ENCODE measurements around the gene SYT7. TPM values are rescaled to one million over a fixed set of nuclear protein-coding genes. Genes with fewer than 3 reads are reported as not detected.

The SYT7 gene
- total RNA-seq, 1 donor from 2014 or later: 0.09 TPM

DNA sequence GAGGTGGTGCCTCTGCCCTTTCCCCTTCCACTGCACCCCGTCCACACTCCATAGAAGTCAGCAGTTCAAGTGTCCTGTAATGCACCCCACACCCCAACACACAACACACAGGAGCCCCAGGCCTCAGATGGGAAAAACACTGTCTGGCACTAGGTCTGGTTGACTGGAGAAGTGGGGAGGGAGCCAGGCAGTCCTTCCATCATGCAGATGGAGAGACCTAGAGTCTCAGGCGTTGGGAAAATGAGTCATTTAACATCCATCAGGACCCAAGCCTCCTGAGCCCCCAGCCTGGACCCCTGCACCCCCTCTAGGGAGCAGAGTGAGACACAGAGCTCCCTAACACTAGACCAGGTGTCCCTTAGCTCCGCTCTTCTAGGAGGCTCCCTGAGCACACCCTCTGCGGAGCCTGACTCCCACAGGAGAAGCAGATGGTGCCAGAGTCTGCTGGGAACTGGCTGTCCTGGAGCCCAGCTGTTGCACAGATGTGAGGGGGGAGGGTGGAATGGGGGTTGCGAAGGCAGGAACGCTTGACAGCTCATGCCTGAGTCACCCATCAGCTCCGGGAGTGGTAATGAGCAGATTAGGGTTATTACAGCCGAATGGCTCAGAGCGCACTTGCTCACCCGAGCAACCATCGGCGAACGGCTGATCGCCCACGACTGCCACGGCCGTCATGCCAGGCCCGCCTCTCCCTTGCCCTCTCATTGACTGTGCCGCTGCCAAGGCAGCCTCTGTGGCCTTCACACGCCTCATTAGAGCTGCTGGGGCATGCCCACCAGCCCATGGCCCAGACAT, 22.1 kb upstream of the SYT7 start:
- intact Hi-C loops (cut with micrococcal nuclease): no loop called here
- no peak for DNase-seq (ENCODE audit: low spot score)
- Mint-ChIP-seq H3K9me3 (no peaks in the 10 kb centered on the region), H3K4me1 (ENCODE audit: low read depth) (no peaks in the 10 kb centered on the region), H3K27me3 (ENCODE audit: low read depth) (peaks cover 4% of the 10 kb centered on the region), H3K36me3 (ENCODE audit: low read depth) (no peaks in the 10 kb centered on the region), H3K27ac (no peak overlapping the region), H3K4me3 (ENCODE audit: low read depth) (no peak overlapping the region)

DNA sequence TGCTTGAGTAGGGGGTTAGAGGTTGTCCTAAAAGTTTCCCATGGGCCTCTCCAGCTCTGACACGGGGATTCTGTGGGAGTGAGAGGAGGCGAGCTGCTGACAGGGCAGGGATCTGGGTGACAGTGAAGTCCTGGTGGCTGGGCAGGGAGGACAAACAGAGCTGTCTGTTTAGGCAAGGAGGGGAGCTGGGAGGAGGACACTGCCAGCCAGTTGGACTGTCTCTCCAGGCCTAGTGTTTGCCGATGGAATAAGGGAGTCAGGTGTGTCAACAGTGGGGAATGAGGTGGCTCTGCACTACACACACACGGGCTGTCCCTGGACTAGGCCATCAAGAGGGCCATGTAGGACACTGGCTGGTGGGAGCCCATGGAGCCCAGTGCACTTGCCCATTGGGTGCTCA, 20.6 kb upstream of the SYT7 start:
- DNase-seq (ENCODE audit: low spot score): no peak
- Mint-ChIP-seq H3K4me1 (ENCODE audit: low read depth) (no peaks in the 10 kb centered on the region), H3K9me3 (no peaks in the 10 kb centered on the region), H3K4me3 (ENCODE audit: low read depth) (no peak overlapping the region), H3K27ac (no peak overlapping the region), H3K27me3 (ENCODE audit: low read depth) (peaks cover 2% of the 10 kb centered on the region), H3K36me3 (ENCODE audit: low read depth) (no peaks in the 10 kb centered on the region)
- intact Hi-C loops (cut with micrococcal nuclease): no loop called here

GRCh38 chr11:61599968-61600710, 19.3 kb upstream of the SYT7 start:
- DNase-seq (ENCODE audit: low spot score): no peak
- Mint-ChIP-seq H3K36me3 (ENCODE audit: low read depth) (no peaks in the 10 kb centered on the region), H3K27me3 (ENCODE audit: low read depth) (peaks cover 2% of the 10 kb centered on the region), H3K4me1 (ENCODE audit: low read depth) (no peaks in the 10 kb centered on the region), H3K9me3 (no peaks in the 10 kb centered on the region), H3K27ac (no peak overlapping the region), H3K4me3 (ENCODE audit: low read depth) (no peak overlapping the region)
- intact Hi-C loops (cut with micrococcal nuclease): no loop called here

DNA sequence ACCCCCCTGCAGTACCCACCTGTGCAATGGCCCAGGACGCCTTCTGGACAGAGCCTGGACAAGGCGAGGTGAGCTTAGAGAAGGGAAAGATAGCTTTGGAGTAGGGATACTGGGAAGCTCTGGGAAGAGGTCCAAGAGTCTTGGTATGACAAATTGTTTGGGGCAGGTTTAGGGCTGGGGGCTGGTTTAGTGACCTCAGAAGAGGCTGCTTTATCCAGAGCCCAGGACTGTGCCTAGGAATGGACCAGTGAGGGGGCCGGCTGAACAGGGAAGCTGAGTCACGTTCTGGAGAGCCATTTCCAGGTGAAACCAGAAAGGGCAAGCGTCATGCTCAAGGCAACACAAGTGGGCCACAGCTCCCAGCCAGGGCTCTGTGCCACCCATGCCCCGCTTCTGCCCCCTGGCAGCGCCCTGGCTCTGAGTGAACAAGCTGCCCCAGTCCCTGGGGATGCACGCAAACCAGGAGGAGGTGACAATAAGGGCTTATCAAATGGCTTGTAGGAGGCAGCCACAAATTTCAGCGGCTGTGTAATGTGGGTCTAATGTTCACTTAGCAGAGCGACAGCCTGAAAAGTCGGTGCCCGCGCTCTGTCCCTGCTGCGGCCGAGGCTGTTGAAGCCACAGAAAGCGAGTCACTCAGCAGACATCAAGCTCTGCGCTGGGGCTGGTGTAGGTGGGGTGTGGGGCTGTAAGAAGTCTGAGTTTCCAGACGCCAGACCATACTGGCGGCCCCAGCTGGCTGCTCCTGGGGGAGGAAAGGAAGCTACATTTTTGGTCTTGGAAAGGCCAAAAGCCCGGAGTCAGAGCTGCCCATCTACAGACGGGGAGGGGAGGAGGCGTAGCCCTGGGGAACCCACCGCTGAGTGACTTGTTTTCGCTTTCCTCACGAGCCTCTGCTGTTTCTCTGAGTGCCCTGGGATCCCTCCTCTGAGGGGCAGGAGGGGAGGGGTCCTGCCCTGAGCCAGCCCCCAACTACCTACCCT, 18.3 kb upstream of the SYT7 start:
- Mint-ChIP-seq H3K4me1 (ENCODE audit: low read depth) (no peaks in the 10 kb centered on the region), H3K36me3 (ENCODE audit: low read depth) (no peaks in the 10 kb centered on the region)

DNA sequence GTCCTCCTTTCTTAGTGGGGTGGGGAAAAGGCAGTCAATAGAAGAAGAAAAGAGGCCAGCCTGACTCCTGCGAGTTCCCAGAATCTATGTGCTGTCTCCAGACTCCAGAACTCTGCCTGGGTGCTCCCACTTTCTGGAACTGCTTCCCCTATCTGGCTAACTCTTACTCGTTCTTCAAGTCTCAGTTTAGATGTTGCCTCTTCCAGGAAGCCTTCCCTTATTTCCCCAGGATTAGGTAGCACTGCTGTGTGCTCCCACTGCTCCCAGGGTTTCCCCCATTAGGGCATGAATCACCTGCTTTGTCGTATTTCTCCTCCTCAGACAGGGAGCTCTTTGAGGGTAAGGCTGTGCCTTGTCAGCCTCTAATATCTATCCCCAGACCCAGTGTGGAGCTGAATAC, 17.5 kb upstream of the SYT7 start:
- Mint-ChIP-seq H3K27ac (no peak overlapping the region), H3K27me3 (ENCODE audit: low read depth) (peaks cover 6% of the 10 kb centered on the region), H3K4me3 (ENCODE audit: low read depth) (no peak overlapping the region), H3K36me3 (ENCODE audit: low read depth) (no peaks in the 10 kb centered on the region), H3K9me3 (no peaks in the 10 kb centered on the region), H3K4me1 (ENCODE audit: low read depth) (no peaks in the 10 kb centered on the region)
- intact Hi-C loops (cut with micrococcal nuclease): no loop called here
- DNase-seq (ENCODE audit: low spot score): no peak

More for the DNA sequence above, 18.3 kb upstream of the SYT7 start:
- DNase-seq (ENCODE audit: low spot score): no peak
- no peaks in the 10 kb centered on the region for H3K9me3 Mint-ChIP-seq
- peaks cover 5% of the 10 kb centered on the region for H3K27me3 Mint-ChIP-seq (ENCODE audit: low read depth)
- H3K4me3 Mint-ChIP-seq (ENCODE audit: low read depth): no peak overlapping the region
- intact Hi-C loops (cut with micrococcal nuclease): no loop called here
- no peak overlapping the region for H3K27ac Mint-ChIP-seq

DNA sequence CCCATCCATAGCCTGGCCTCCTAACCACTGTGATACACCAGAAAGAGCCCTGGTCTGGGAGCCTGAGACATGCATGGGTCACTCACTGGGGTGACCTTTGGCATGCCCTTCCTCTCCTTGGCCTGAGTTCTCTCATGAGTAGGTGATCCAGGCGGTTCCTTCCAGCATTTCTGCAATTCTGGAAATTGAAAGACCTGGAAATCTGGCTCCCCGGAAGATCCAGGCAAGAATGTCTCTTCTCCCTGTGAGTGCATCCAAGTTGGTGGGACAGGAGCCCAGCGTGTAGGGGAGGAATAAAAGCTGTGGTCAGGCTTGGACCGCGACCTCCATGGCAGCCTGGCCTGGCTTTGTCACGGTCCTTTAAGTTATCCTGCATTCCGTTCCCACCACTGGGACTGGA, 16.1 kb upstream of the SYT7 start:
- Mint-ChIP-seq H3K27ac (no peak overlapping the region), H3K9me3 (no peaks in the 10 kb centered on the region), H3K27me3 (ENCODE audit: low read depth) (peaks cover 8% of the 10 kb centered on the region), H3K36me3 (ENCODE audit: low read depth) (no peaks in the 10 kb centered on the region), H3K4me3 (ENCODE audit: low read depth) (no peak overlapping the region), H3K4me1 (ENCODE audit: low read depth) (no peaks in the 10 kb centered on the region)
- intact Hi-C loops (cut with micrococcal nuclease): no loop called here
- DNase-seq (ENCODE audit: low spot score): no peak

GRCh38 chr11:61596542-61596941, 15.7 kb upstream of the SYT7 start:
- no peak for DNase-seq (ENCODE audit: low spot score)
- H3K27me3 Mint-ChIP-seq (ENCODE audit: low read depth): peaks cover 11% of the 10 kb centered on the region
- H3K27ac Mint-ChIP-seq: no peak overlapping the region
- no peaks in the 10 kb centered on the region for H3K36me3 Mint-ChIP-seq (ENCODE audit: low read depth)
- no peak overlapping the region for H3K4me3 Mint-ChIP-seq (ENCODE audit: low read depth)
- no peaks in the 10 kb centered on the region for H3K9me3 Mint-ChIP-seq
- H3K4me1 Mint-ChIP-seq (ENCODE audit: low read depth): no peaks in the 10 kb centered on the region
- intact Hi-C loops (cut with micrococcal nuclease): no loop called here

GRCh38 chr11:61594907-61595257, 14.0 kb upstream of the SYT7 start:
- Mint-ChIP-seq H3K4me1 (ENCODE audit: low read depth) (no peaks in the 10 kb centered on the region), H3K9me3 (no peaks in the 10 kb centered on the region)

DNA sequence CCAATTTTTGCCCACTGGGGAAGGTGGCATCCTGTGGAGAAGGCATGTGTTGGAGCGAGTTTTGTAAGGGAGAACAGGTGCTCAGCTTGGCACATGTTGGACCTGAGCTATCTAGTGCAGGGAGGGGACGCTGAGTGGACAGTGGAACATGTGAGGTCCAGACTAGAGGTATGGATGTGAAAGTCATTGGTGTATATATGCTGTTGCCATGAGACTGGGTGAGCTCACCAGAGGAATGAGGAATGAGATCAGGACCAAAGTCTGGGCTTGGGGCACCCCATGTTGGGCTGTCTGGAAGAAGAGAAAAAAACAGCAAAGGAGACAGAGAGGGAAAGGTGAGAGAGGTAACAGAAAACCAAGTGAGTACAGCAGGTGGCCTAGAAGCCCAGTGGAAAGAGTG, 12.3 kb upstream of the SYT7 start:
- intact Hi-C loops (cut with micrococcal nuclease): no loop called here
- Mint-ChIP-seq H3K27me3 (ENCODE audit: low read depth) (peaks cover 36% of the 10 kb centered on the region), H3K4me1 (ENCODE audit: low read depth) (peaks cover 5% of the 10 kb centered on the region), H3K36me3 (ENCODE audit: low read depth) (no peaks in the 10 kb centered on the region), H3K4me3 (ENCODE audit: low read depth) (no peak overlapping the region), H3K27ac (no peak overlapping the region), H3K9me3 (no peaks in the 10 kb centered on the region)
- DNase-seq (ENCODE audit: low spot score): no peak

More at GRCh38 chr11:61594907-61595257, 14.0 kb upstream of the SYT7 start:
- H3K4me3 Mint-ChIP-seq (ENCODE audit: low read depth): no peak overlapping the region
- H3K27ac Mint-ChIP-seq: no peak overlapping the region
- DNase-seq (ENCODE audit: low spot score): no peak
- H3K27me3 Mint-ChIP-seq (ENCODE audit: low read depth): peaks cover 23% of the 10 kb centered on the region
- no peaks in the 10 kb centered on the region for H3K36me3 Mint-ChIP-seq (ENCODE audit: low read depth)
- intact Hi-C loops (cut with micrococcal nuclease): no loop called here

DNA sequence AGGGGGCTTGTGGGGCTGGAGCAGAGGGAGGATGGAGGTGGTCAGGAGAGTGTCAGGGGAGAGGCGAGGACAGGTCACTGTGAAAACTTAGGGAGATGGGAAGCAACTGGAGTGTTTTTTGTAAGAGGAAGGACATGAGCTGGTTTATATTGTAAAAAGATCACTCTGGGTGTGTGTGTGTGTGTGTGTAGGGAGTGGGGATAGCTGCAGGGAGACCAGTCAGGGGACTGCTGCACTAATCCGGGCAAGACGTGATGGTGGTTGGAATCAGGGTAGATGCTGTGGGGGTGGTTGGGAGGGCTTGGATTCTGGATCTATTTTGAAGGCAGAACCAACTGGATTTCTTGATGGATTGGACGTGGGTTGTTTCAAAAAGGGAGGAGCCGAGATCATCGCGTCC, 11.3 kb upstream of the SYT7 start:
- no peak overlapping the region for H3K27ac Mint-ChIP-seq
- peaks cover 5% of the 10 kb centered on the region for H3K4me1 Mint-ChIP-seq (ENCODE audit: low read depth)
- H3K27me3 Mint-ChIP-seq (ENCODE audit: low read depth): peaks cover 37% of the 10 kb centered on the region
- intact Hi-C loops (cut with micrococcal nuclease): no loop called here
- H3K9me3 Mint-ChIP-seq: no peaks in the 10 kb centered on the region
- no peak for DNase-seq (ENCODE audit: low spot score)
- no peak overlapping the region for H3K4me3 Mint-ChIP-seq (ENCODE audit: low read depth)
- H3K36me3 Mint-ChIP-seq (ENCODE audit: low read depth): no peaks in the 10 kb centered on the region

DNA sequence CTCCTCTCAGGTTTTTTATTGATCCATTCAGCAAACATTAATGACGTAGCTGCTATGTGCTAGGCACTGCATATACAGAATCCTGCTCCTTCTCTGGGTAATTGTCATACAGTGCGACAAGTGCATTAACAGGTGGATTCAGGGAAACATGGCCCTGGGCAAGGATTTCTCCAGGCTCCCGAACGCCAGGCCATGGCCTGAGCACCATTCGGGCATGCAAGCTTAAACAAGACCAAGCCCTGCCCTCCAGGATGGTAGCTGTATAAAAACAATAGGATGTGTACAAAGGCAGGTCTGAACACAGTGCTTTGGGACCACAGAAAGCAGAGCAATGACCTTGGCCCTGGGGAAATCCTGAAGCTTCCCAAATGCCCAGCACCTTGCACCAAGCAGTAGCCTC, 9.1 kb upstream of the SYT7 start:
- H3K36me3 Mint-ChIP-seq (ENCODE audit: low read depth): no peaks in the 10 kb centered on the region
- intact Hi-C loops (cut with micrococcal nuclease): no loop called here
- no peak for DNase-seq (ENCODE audit: low spot score)
- peaks cover 52% of the 10 kb centered on the region for H3K27me3 Mint-ChIP-seq (ENCODE audit: low read depth)
- H3K4me3 Mint-ChIP-seq (ENCODE audit: low read depth): no peak overlapping the region
- H3K9me3 Mint-ChIP-seq: no peaks in the 10 kb centered on the region
- peaks cover 5% of the 10 kb centered on the region for H3K4me1 Mint-ChIP-seq (ENCODE audit: low read depth)
- no peak overlapping the region for H3K27ac Mint-ChIP-seq

DNA sequence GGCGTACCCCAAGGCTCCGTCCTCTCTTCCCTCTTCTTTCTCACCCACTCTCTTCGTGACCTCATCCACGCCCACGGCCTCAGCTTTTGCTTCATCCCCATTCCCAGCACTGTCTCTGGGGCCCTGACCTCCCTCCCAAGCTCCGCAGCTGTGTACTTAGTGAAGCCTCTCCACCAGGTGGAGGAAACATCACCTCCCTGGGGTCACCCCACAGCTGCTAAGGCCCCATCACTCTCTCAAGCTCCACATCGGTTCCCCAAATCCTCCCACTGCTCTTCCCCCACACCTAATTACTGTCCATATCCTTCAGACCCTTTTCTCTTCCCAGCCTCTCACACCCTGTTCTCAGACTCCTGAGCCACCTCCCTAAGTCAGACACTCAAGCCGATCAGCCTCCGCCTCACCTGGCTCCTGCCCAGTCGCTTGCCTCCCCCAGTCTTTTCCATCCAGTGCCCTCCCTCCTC, 7.9 kb upstream of the SYT7 start:
- intact Hi-C loops (cut with micrococcal nuclease): no loop called here
- DNase-seq (ENCODE audit: low spot score): no peak
- Mint-ChIP-seq H3K36me3 (ENCODE audit: low read depth) (no peaks in the 10 kb centered on the region), H3K4me1 (ENCODE audit: low read depth) (peaks cover 5% of the 10 kb centered on the region), H3K9me3 (no peaks in the 10 kb centered on the region), H3K27ac (no peak overlapping the region), H3K4me3 (ENCODE audit: low read depth) (no peak overlapping the region), H3K27me3 (ENCODE audit: low read depth) (peaks cover 47% of the 10 kb centered on the region)
